GM19328 (cell line): ENCODE results near the gene NAT16.
"Not testable (repeated sequence)": the region's sequence is repeated elsewhere in the genome, so short reads cannot be mapped to it uniquely, and the experiment has no call there.

Experiments
- ATAC-seq: cut with Tn5 transposase; IDR thresholded peaks from one replicate; pipeline ENCODE4 v1.9.1; 2021; ENCODE audit warnings: mild to moderate bottlenecking, moderate library complexity; ENCODE audit not compliant: unreplicated experiment

Gene NAT16

GRCh38 chr7:101129603-101130117 is 50.4 kb downstream of the NAT16 start:
- ATAC-seq: no peak

GRCh38 chr7:101128040-101128834 is 51.9 kb downstream of the NAT16 start:
- ATAC-seq: no peak

- ATAC-seq: no peak
These were observed 52.5 kb downstream of the NAT16 start for GRCh38 chr7:101127460-101128039.

GRCh38 chr7:101126651-101127459 is 53.2 kb downstream of the NAT16 start, which contains the start of gene SERPINE1:
SERPINE1 (plus strand) TSS chr7:101127104; CDS start chr7:101128394, 1,290 bp downstream.
- ATAC-seq: no peak

- no peak for ATAC-seq
These were observed 54.0 kb downstream of the NAT16 start for GRCh38 chr7:101125989-101126650.

GRCh38 chr7:101124376-101125056 is 55.6 kb downstream of the NAT16 start:
- no peak for ATAC-seq

GRCh38 chr7:101123703-101124068 is 56.4 kb downstream of the NAT16 start:
- no peak for ATAC-seq

GRCh38 chr7:101122933-101123702 is 57.0 kb downstream of the NAT16 start:
- no peak for ATAC-seq

GRCh38 chr7:101121991-101122932 is 57.8 kb downstream of the NAT16 start:
- no peak for ATAC-seq

- not testable (repeated sequence) for ATAC-seq
These were observed 58.5 kb downstream of the NAT16 start for GRCh38 chr7:101121631-101121990.
